ENCODE measurements around the gene MYO5C.

DNA sequence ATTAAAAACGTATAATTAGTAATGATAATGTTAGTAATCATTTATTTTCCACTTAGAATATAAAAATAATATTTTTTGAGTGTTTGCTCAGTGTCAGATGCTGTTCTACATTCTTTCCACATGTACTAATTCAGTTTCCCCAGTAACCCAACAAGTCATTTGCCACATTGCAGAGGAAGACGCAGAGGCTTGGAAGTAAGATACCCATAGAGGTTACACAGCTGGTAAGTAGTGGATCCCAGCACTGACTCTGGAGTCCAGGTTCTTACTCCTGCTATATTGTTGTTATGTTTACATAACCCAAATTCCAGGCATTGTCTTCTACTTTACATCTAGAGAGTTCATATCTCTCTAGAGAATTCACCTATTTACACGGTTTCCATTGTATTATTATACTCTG, 48.2 kb upstream of the MYO5C start:
- TF ChIP-seq, protein P1, sequence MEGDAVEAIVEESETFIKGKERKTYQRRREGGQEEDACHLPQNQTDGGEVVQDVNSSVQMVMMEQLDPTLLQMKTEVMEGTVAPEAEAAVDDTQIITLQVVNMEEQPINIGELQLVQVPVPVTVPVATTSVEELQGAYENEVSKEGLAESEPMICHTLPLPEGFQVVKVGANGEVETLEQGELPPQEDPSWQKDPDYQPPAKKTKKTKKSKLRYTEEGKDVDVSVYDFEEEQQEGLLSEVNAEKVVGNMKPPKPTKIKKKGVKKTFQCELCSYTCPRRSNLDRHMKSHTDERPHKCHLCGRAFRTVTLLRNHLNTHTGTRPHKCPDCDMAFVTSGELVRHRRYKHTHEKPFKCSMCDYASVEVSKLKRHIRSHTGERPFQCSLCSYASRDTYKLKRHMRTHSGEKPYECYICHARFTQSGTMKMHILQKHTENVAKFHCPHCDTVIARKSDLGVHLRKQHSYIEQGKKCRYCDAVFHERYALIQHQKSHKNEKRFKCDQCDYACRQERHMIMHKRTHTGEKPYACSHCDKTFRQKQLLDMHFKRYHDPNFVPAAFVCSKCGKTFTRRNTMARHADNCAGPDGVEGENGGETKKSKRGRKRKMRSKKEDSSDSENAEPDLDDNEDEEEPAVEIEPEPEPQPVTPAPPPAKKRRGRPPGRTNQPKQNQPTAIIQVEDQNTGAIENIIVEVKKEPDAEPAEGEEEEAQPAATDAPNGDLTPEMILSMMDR (IDR thresholded peaks at IDR 0.05; ENCODE audit: extremely low read depth in 1 of 2, insufficient read depth in 1 of 2, low read depth in 1 of 2, low read length in 2 of 2): no peak
- no peak for TF ChIP-seq EZH2 (IDR thresholded peaks at IDR 0.05; ENCODE audit: borderline replicate concordance, low read depth, low read length, severe bottlenecking)
- TF ChIP-seq POLR2A (IDR thresholded peaks at IDR 0.05; ENCODE audit: low read depth, low read length): no peak
- no peak for TF ChIP-seq POLR2AphosphoS5 (IDR thresholded peaks at IDR 0.05; ENCODE audit: insufficient read depth, low read depth, low read length)
- TF ChIP-seq, protein P2, sequence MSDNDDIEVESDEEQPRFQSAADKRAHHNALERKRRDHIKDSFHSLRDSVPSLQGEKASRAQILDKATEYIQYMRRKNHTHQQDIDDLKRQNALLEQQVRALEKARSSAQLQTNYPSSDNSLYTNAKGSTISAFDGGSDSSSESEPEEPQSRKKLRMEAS (IDR thresholded peaks at IDR 0.05; ENCODE audit: insufficient read depth, insufficient read length): no peak
